Endothelial cell of umbilical vein (primary cell): ENCODE measurements around the gene APRT. TPM values are rescaled to one million over a fixed set of nuclear protein-coding genes. Genes with fewer than 3 reads are reported as not detected.

Experiments used
- BruUV-seq: library from RNA; stranded (reverse); fragments of 400-500 nt; replicated peaks from 2 replicates; lab custom pipeline; 2021; lab: Mats Ljungman, UMichigan
- CTCF ChIA-PET: fragments of 300-600, 350-600 bp; sonication (Branson Sonifier 250); formaldehyde crosslinking; loops from one replicate; lab custom pipeline; 2021; ENCODE audit warnings: antibody characterized with exemption, inconsistent platforms; lab: Charles Lee
- POLR2A ChIA-PET: fragments of 300-600, 350-600 bp; sonication (Branson Sonifier 250); formaldehyde crosslinking; loops from one replicate; lab custom pipeline; 2021; ENCODE audit warnings: antibody characterized with exemption, inconsistent platforms; lab: Charles Lee
- DNase-seq: peaks from one replicate; pipeline ENCODE4 v3.0.0-alpha.2; 2011; ENCODE audit warnings: low read depth, low spot score
- FAIRE-seq: peaks from 2 replicates; lab custom pipeline; 2011; peaks lifted over from hg19 to GRCh38; lab: Jason Lieb, UNC
- H2AFZ ChIP-seq: 2 replicates; pipeline ENCODE4 v1.6.0; 2012; ENCODE audit warnings: low read depth, low read length, control low read depth, inconsistent platforms
- H3K27ac ChIP-seq: 2 replicates; pipeline ENCODE4 v1.5.1; 2011; ENCODE audit warnings: low read depth, mild to moderate bottlenecking, control low read depth, low read length, moderate library complexity; ENCODE audit not compliant: insufficient read depth
- H3K27me3 ChIP-seq, 2 experiments: 2 replicates each; pipeline versions ENCODE4 v1.6.0 to v1.6.1; 2011; ENCODE audit warnings: low read length in 2 of 2, mixed read lengths in 1 of 2; ENCODE audit not compliant: control insufficient read depth in 2 of 2, insufficient read depth in 2 of 2
- H3K36me3 ChIP-seq, 2 experiments: 2 replicates in 1 of 2; 3 replicates in 1 of 2; pipeline ENCODE4 v1.5.1; 2011; ENCODE audit warnings: low read length in 2 of 2, mild to moderate bottlenecking in 1 of 2, moderate library complexity in 1 of 2; ENCODE audit not compliant: control insufficient read depth in 2 of 2, insufficient read depth in 2 of 2; ENCODE audit errors: extremely low read depth in 1 of 2
- H3K4me1 ChIP-seq: 3 replicates; pipeline ENCODE4 v1.5.1; 2011; ENCODE audit warnings: mild to moderate bottlenecking, low read length; ENCODE audit not compliant: control insufficient read depth, insufficient read depth; ENCODE audit errors: extremely low read depth
- H3K4me2 ChIP-seq: 2 replicates; pipeline ENCODE4 v1.6.1; 2011; ENCODE audit warnings: low read length, control low read depth, mixed read lengths; ENCODE audit not compliant: insufficient read depth
- H3K4me3 ChIP-seq, 3 experiments: fragments of 200-600 bp in 1 of 3; sonication (generic), shearing (Covaris generic) in 1 of 3; replicated peaks in 1 of 3; 2 replicates each; pipeline ENCODE4 v1.5.1; 2011 to 2016; ENCODE audit warnings: control low read depth in 3 of 3, low read length in 3 of 3, mild to moderate bottlenecking in 2 of 3, inconsistent platforms in 1 of 3, low read depth in 1 of 3, moderate library complexity in 1 of 3; ENCODE audit not compliant: insufficient read depth in 1 of 3
- H3K79me2 ChIP-seq: 2 replicates; pipeline ENCODE4 v1.6.0; 2012; ENCODE audit warnings: low read length, inconsistent platforms; ENCODE audit not compliant: control insufficient read depth, insufficient read depth
- H3K9ac ChIP-seq: replicated peaks from 2 replicates; pipeline ENCODE3; 2011; ENCODE audit warnings: low read length, control low read depth; ENCODE audit not compliant: insufficient read depth; ENCODE audit errors: extremely low read depth
- H3K9me1 ChIP-seq: replicated peaks from 3 replicates; pipeline ENCODE4 v1.6.0; 2011; ENCODE audit warnings: mild to moderate bottlenecking, low read length; ENCODE audit not compliant: control insufficient read depth, insufficient read depth; ENCODE audit errors: extremely low read depth
- H3K9me3 ChIP-seq: replicated peaks from 2 replicates; pipeline ENCODE4 v1.5.1; 2012; ENCODE audit warnings: low read length, inconsistent platforms; ENCODE audit not compliant: control insufficient read depth, insufficient read depth
- H4K20me1 ChIP-seq: replicated peaks from 2 replicates; pipeline ENCODE3; 2011; ENCODE audit warnings: mild to moderate bottlenecking, low read length; ENCODE audit not compliant: control insufficient read depth, insufficient read depth; ENCODE audit errors: extremely low read depth
- EZH2 ChIP-seq: IDR thresholded peaks from 2 replicates; pipeline ENCODE4 v1.6.1; 2012; ENCODE audit warnings: borderline replicate concordance, low read depth, mild to moderate bottlenecking, moderate library complexity, low read length, inconsistent platforms; ENCODE audit not compliant: severe bottlenecking
- FOS ChIP-seq: IDR thresholded peaks from 2 replicates; pipeline ENCODE4 v1.6.1; 2011; ENCODE audit warnings: mild to moderate bottlenecking, low read length, moderate library complexity, borderline replicate concordance; ENCODE audit not compliant: insufficient read depth
- GATA2 ChIP-seq: IDR thresholded peaks from 2 replicates; pipeline ENCODE4 v1.7.0; 2011; ENCODE audit warnings: low read depth, mild to moderate bottlenecking, moderate library complexity, mixed read lengths, low read length; ENCODE audit not compliant: insufficient read length, insufficient read depth
- JUN ChIP-seq: IDR thresholded peaks from 2 replicates; pipeline ENCODE4 v1.6.1; 2011; ENCODE audit warnings: borderline replicate concordance, low read depth; ENCODE audit not compliant: insufficient read length, insufficient read depth
- POLR2A ChIP-seq: IDR thresholded peaks from 2 replicates; pipeline ENCODE4 v1.6.1; 2012; ENCODE audit warnings: low read depth, mild to moderate bottlenecking, control low read depth, low read length
- POLR2AphosphoS5 ChIP-seq: IDR thresholded peaks from 2 replicates; pipeline ENCODE4 v1.6.1; 2012; ENCODE audit warnings: low read depth, mild to moderate bottlenecking, control low read depth, low read length, moderate library complexity; ENCODE audit not compliant: insufficient read depth
- dilution Hi-C: fragments of 300-500 bp; cut with MboI; formaldehyde crosslinking; loops from one replicate; pipeline ENCODE4 v1.15.0; 2019; ENCODE audit warnings: low sequenced_read_pairs; ENCODE audit not compliant: extremely low pct_ligation_motif_present
- intact Hi-C: fragments of 100-400 bp; cut with micrococcal nuclease; formaldehyde crosslinking; loops from one replicate; pipeline ENCODE4 v1.10.0; 2022
- polyA plus RNA-seq, 4 experiments: library from polyadenylated mRNA; depleted of rRNA in 3 of 4; stranded (reverse) in 3 of 4; unstranded in 1 of 4; fragments of >200 nt; gene quantifications; 2 replicates each; pipeline versions ENCODE4 v1.2.1 to v1.2.3, GENCODE V29; 2011 to 2012; ENCODE audit warnings: missing spikeins in 1 of 4
- total RNA-seq: library from RNA; stranded (reverse); gene quantifications from 2 replicates; pipeline ENCODE4 v1.2.3, GENCODE V29; 2021
- TF ChIP-seq, protein P1 (sequence below): IDR thresholded peaks from 2 replicates; pipeline ENCODE4 v1.6.1; 2011; ENCODE audit not compliant: insufficient read depth, insufficient read length
- TF ChIP-seq, protein P2 (sequence below), 2 donors: IDR thresholded peaks; 1 replicate in 1 of 2; 2 replicates in 1 of 2; pipeline ENCODE4 v1.5.1; 2011; ENCODE audit warnings: low read length in 2 of 2, mild to moderate bottlenecking in 2 of 2, moderate library complexity in 2 of 2, control low read depth in 1 of 2, inconsistent platforms in 1 of 2, low read depth in 1 of 2; ENCODE audit not compliant: insufficient read depth in 1 of 2; ENCODE audit errors: extremely low read depth in 1 of 2

Gene APRT
- total and polyA plus RNA-seq, 2 donors (not counting 3 experiments of a cell fraction or from before 2014, with no cell fraction given) = 143 to 152 TPM

DNA sequence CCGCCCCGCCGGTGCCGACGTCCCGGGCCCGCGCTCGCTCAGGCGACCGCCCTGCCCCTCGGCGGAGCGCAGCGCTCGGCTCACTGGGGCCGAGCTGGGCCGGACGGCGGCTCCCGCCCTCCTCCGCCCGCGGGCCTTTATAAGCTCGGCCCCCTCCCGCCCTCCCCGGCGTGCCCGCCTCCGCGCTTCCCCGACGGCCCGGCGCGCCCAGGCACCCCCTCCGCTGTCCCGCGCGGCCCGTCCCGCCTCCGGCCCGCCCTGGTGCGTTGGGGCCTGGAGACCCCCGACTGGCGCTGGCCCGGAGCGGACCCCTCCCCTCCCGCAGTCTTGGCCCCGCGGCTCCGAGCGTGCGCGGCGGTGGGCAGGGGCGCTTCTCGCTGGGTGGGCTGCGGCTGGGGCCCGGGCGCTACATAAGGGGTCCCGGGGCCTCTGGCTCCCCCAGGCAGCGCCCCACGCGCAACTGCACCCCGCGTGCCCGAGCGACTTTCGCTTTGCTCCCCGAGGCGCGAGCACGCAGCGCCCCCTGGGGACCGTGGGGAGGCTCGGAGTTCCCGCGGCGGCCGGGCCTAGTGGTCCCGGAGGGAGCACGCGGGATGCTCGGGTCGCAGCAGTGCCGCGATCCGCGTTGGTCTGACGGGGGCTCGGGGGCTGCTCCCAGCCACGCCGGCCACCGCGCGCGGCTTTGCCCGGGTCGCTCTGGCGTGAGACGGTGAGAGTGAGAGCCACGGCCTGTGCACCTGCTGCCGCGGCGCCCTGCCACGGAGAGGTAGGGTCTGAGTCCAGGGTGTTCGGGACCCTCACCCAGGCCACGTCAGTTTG, 26.4 kb downstream of the APRT start, which contains the start of gene PIEZO1:
Gene PIEZO1, minus strand, starts transcription at position 115 of the 819 bp plus-strand sequence. CDS start 256 bp downstream, outside the sequence.
- H3K79me2 ChIP-seq = peaks cover 42% of the 10 kb centered on the region
- H3K36me3 ChIP-seq = no peaks in the 10 kb centered on the region
- no peaks in the 10 kb centered on the region for H3K9me3 ChIP-seq
- peak within 1 kb of the TSS; percentile 86 for H3K4me2 ChIP-seq
- intact Hi-C loops (loop anchor here (1.0 kb wide), 2 partner anchors 41 to 48 kb away; no protein-coding TSS in a partner anchor), dilution Hi-C loops (no loop called here)
- H3K4me1 ChIP-seq = peaks cover 28% of the 10 kb centered on the region
- DNase-seq (peak; percentile 53), FAIRE-seq (peak; percentile 48)
- ChIA-PET POLR2A (interaction anchor here (0.6 to 2.3 kb wide), 5 partner anchors 12 to 48 kb away, joined by 3 to 6 read pairs (median 4); partner anchors contain the start of gene APRT), CTCF (interaction anchor here (0.6 to 8.2 kb wide), 18 partner anchors 11 to 382 kb away, joined by 3 to 165 read pairs (median 8); partner anchors contain the start of genes APRT and TRAPPC2L)
- H3K4me3 ChIP-seq = peak within 1 kb of the TSS; percentile 66 to 93 (median 66)
- H4K20me1 ChIP-seq = no peaks in the 10 kb centered on the region
- H3K27ac ChIP-seq = peak within 1 kb of the TSS; percentile 86
- H3K9ac ChIP-seq = peak within 1 kb of the TSS; percentile 83
- BruUV-seq = no TSS peak
- TF ChIP-seq FOS = no peak
- peak; percentile 90 for TF ChIP-seq POLR2AphosphoS5
- TF ChIP-seq, protein P1, sequence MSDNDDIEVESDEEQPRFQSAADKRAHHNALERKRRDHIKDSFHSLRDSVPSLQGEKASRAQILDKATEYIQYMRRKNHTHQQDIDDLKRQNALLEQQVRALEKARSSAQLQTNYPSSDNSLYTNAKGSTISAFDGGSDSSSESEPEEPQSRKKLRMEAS = peak; percentile 30
- peak; percentile 86 for TF ChIP-seq POLR2A
- TF ChIP-seq JUN = no peak
- TF ChIP-seq EZH2 = no peak
- TF ChIP-seq GATA2 = no peak
- TF ChIP-seq, protein P2, sequence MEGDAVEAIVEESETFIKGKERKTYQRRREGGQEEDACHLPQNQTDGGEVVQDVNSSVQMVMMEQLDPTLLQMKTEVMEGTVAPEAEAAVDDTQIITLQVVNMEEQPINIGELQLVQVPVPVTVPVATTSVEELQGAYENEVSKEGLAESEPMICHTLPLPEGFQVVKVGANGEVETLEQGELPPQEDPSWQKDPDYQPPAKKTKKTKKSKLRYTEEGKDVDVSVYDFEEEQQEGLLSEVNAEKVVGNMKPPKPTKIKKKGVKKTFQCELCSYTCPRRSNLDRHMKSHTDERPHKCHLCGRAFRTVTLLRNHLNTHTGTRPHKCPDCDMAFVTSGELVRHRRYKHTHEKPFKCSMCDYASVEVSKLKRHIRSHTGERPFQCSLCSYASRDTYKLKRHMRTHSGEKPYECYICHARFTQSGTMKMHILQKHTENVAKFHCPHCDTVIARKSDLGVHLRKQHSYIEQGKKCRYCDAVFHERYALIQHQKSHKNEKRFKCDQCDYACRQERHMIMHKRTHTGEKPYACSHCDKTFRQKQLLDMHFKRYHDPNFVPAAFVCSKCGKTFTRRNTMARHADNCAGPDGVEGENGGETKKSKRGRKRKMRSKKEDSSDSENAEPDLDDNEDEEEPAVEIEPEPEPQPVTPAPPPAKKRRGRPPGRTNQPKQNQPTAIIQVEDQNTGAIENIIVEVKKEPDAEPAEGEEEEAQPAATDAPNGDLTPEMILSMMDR (IDR thresholded peaks at IDR 0.05; ENCODE audit: extremely low read depth in 1 of 2, insufficient read depth in 1 of 2, low read depth in 1 of 2, low read length in 2 of 2) = peak; percentile 89 to 92
- no peaks in the 10 kb centered on the region for H3K9me1 ChIP-seq
- H2AFZ ChIP-seq = peak within 1 kb of the TSS; percentile 76
- H3K27me3 ChIP-seq = no peaks in the 10 kb centered on the region
